NCI-H2107 (cell line): ENCODE measurements around the gene TRAPPC3.
A peak's percentile ranks its signal among the peaks of the same experiment; 100 is the strongest.
"Not testable (repeated sequence)": the region's sequence is repeated elsewhere in the genome, so short reads cannot be mapped to it uniquely, and the experiment has no call there.

Source experiments
- DNase-seq: peaks from one replicate; lab custom pipeline; 2025; lab: John Stamatoyannopoulos, UW

The TRAPPC3 gene

DNA sequence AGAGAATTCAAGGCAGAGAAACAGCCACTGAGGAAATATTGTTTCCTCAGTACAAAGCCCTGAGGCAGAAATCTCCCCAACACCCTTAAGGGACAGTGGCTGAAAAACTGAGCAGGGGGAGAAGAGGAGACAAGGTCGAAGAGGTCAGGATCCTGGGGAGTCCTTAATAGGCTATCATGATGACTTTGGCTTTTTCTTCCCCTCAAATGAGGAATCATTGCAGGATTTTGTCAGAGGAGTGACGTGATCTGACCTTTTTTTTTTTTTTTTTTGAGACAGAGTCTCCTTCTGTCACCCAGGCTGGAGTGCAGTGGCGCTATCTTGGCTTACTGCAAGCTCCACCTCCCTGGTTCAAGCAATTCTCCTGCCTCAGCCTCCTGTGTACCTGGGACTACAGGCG, 16.9 kb upstream of the TRAPPC3 start:
- no peak for DNase-seq

DNA sequence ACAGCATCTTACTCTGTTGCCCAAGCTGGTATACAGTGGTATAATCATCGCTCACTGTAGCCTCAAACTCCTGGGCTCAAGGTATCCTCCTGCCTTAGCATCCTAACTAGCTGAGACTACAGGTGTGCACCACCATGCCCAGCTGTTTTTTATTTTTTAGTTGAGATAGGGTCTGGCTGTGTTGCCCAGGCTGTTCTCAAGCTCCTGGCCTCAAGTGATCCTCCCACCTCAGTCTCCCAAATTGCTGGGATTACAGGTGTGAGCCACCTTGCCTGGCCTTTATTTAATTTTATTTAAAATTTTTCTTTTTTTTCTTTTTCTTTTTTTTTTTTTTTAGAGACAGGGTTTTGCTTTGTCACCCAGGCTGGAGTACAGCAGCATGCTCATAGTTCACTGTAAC, 15.9 kb upstream of the TRAPPC3 start:
- DNase-seq: no peak

DNA sequence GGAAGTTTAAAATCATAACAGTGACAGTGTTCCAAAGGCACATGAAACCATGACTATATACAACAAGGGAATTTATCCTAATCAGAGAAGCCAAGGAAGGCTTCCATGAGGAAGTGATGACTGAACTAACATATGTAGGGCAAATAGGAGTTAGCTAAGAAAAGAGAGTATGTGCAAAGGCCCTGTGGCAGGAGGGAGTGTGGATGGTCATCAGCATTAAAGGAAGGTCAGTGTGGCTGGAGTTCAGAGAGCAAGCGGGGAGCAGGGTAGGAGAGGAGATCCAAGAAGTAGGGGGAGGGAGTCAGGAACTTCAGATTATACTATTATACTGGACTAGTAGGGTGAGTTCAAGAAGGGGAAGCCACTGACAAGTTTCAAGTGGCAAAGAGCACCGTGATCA, 15.1 kb upstream of the TRAPPC3 start:
- no peak for DNase-seq

DNA sequence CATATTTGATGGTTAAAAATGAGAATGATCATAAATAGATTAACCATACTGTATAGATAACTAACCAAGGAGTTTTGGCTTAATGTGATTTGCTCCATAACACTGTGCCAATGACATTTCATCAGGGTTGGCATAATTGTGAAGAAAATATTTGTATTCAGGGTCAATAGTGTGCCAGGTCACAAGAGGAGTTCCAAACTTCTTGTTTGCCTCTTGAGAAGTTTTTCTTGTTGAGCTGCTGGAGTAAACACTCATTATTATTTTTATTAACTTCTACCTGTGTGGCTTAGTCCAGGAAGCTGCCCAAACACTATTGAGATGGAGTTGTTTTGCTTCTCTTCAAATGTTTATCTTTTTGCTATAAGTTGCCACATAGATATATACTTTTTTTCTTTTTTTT, 14.1 kb upstream of the TRAPPC3 start:
- DNase-seq: no peak

DNA sequence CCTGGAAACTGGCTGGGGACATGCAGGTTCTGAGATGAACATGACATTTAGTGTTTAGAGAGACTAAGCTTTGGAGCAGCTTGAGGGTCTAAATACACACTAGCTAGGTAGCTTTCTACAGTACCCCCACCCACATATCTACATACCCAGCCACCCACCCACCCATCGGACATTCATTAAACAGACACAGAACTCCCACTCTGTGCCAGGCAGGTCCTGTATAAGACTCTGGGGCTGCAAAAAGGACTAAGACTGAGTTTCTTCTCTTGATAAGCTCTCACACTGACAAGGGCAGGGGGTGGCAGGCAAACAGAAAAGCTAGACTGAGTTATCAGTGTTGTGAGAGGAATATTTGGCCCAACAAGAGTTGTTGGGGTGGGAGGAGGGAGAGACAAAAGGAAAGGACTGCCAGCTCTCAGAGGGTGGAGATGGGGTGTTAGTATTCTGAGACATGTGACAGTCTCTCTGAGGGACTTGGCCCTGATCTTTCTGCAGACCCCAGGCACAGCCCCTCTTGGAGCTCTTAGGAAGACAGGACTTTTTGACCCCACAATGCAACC, 13.5 kb upstream of the TRAPPC3 start:
- DNase-seq: no peak

DNA sequence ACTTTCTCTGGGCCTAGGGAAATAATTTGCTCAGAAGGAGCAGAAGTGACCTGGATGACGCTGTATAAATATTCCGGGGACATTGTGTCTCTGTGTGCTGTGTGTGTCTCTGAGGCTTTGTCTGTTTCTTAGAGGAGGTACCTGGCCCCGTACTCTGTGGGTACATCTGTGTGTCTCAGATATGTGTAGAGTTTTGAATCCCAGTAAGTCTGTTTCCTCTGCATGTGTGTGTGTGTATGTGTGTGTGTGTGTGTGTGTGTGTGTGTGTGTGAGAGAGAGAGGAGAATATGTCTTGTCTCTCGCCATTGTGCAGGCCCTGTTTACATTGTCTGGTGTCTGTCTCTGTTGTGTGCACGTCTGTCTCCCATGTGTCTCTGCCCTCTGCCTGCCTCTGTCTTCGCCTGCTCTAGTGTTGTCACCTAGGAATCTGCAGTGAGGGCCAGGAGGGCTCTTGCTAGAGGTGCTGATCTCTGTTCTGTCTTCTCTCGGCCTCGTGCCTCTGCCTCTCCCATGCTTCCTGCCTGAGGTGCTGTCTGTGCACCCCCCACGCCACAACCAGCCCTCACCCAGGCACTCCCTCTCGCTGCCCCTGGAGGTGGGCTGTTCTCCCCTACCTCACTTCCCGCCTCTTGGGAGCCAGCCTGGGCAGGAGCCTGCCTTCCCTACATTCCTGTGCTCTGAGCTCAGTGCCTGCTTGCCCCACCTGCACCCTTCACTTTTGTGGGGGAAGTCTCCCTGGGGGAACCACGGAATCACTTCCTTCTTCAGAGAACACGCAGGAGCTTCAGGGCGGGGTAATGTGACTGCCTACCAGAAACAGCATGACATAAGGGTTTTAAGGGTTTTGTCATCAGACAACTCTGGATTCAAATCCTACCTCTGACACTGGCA, 12.6 kb upstream of the TRAPPC3 start:
- DNase-seq: no peak

DNA sequence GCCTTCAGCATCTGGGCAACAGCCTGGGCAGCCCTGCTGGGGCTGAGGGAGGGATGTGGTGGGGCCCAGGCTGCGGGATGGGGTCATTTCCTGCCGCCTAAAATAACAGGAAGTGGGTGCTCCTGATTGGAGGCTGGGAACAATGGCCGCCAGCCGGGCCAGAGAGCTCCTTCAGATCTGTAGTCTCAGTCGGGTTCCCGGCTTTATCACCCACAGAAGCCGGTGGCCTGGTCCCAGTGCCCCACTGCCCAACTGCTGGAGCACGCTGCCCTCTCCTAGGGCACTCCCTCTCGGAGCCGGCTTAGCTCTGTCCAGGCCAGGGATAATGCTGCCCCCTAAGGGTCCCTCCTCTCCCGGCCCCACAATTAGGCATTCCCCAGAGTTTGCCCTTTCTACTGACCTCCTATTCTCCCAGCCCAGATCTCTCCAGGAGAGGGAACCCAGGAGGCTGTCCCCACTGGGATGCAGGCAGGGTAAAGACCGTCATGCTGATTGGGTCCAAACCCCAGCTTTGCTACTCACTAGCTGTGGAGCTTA, 11.7 kb upstream of the TRAPPC3 start:
- DNase-seq: no peak

DNA sequence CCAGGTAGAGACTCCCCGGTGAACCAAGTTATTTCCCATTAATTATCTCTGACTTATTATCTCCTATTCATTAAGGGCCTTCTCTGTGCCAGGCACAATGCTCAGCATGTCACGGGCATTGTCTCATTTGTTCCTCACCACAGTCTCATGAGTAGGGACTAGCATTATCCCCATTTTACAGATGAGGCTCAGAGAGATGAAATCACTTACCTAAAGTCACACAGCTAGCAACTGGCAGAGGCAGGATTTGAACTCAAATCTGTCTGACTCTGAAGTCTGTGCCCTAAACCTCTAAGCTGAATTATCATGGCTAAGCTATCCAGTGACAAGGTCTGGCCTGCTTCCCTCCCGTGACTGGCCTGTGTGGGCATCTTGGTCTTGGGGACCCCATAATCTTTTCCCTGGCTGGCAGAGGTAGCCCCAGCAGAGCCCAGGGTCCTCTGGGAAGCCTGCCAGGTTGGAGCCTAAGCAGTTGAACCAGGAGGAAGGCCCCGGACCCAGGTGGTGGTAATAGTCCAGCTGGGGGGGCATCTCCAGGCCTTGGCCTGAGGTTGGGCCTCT, 11.2 kb upstream of the TRAPPC3 start:
- DNase-seq: no peak

DNA sequence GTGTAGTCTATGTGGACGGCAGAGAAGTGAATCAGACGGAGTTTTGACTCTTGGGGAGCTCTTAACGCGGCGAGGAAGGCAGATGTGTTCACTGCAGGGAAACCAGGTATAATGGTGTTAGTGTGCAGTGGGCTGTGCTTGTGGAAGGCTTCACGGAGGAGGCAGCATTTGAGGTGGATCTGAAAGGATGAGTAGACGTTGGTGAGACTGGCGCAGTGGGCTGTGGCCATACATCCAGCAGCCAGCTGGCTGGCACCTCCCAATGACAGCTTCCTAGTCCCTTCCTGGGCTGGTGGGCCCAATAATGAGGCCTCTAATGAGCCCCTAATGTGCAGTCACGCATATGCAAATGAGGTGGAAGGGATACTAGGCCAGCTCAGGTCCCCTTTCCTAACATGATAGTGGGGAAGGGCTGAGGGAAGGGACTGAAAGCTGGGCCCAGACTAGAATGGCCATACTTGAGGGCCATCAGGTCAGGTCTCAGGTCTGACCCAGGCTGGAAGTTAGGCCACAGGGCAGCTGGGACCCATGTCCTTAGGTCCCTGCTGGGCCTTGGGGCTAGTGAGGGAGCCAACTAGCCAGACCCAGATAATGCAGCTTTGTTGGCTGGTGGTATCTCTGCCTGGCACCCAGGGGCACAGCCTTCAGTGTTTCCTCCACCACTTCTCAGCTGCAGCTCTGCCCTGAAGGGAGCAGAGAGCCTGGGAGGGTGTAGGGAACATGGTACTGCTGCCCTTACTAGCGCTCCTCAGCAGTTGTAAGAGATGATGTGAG, 10.5 kb upstream of the TRAPPC3 start:
- no peak for DNase-seq

DNA sequence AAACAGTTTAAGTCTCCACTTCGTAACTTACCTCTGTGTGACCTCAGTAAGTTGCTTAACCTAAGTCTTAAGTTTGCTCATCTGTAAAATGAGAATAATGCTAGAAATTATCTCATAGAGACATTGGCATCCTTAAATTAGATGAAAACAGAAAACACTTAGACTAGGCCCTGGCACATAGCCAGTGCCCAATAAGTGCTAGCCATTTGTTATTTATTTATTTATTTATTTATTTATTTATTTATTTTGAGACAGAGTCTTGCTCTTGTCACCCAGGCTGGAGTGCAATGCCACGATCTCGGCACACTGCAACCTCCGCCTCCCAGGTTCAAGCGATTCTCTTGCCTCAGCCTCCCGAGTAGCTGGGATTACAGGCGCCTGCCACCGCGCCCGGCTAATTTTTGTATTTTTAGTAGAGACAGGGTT, 9.6 kb upstream of the TRAPPC3 start:
- DNase-seq: not testable (repeated sequence)

DNA sequence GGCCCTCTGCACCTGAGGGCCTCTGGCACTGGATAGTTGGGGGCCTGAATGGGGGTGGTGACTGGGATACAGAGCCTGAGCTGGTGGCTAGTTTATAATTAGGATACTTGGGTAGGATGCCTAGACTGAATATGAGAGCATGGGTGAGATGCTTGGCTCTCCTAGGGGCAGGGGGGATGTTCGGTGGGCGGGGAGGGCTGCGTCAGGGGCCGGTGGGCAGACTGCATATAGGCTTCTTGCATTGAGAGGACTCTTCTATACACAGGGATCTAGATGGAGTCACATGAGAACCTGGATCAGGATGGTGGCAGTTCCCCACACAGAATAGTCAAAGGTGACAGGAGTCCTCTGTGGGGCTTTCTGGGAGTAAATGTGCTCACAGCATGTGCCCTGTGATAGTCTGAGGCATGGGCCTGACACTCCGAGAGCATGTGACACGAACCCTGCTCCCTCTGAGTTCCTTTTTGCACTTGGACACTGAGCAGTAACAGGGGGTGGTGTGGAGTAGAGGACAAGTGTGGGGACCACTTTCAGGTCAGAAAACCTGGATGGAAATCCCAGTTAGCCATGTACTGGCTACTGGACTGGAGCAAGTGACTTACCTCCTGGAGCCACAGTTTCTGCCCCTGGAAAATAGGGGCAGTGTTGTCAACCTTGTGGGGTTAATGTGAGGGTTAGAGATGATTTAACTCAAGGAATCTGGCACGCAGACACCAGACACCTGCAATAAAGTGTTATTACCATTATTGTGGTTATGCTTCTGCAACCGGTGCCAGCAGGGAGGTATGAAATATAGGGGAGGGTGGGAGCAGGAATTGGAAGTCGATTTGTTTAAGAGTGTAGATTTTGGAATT, 8.9 kb upstream of the TRAPPC3 start:
- DNase-seq: no peak

DNA sequence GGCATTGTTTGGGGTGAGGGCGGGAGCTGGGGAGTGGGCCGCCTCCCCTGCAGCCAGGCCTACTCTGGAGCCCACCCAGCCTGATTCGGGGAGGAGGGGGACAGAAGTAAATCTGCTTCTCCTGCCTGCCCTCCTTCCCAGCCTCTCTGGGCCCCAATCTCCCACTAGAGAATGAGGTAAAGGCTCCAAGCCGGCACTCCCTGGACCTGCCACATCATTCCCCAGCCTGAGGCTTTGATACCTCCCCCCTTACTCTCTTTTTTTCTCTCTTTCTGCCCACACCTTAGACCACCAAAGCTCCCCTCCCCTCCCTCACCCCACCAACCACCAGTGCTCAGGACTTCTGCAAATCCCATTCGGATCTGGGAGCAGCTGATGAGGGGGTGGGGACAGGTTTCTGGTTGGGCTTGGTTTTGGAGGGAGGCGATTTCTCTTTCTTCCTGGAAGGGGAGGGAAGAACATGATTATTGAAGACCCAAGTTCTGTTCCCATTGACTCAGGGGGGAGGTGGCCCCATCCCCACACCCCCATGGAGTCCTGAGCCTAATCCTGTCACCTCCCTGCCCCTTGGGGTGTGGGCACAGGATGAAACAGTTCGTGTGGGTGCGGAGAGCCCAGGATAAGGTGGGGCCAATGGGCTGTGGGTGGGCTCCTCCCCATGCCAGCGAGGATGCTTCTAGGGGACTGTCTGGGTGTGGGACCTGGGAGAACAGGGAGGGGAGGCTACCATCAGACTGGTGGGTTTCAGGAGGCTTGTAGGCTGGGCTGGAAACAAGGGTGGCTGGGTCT, 8.0 kb upstream of the TRAPPC3 start:
- no peak for DNase-seq

DNA sequence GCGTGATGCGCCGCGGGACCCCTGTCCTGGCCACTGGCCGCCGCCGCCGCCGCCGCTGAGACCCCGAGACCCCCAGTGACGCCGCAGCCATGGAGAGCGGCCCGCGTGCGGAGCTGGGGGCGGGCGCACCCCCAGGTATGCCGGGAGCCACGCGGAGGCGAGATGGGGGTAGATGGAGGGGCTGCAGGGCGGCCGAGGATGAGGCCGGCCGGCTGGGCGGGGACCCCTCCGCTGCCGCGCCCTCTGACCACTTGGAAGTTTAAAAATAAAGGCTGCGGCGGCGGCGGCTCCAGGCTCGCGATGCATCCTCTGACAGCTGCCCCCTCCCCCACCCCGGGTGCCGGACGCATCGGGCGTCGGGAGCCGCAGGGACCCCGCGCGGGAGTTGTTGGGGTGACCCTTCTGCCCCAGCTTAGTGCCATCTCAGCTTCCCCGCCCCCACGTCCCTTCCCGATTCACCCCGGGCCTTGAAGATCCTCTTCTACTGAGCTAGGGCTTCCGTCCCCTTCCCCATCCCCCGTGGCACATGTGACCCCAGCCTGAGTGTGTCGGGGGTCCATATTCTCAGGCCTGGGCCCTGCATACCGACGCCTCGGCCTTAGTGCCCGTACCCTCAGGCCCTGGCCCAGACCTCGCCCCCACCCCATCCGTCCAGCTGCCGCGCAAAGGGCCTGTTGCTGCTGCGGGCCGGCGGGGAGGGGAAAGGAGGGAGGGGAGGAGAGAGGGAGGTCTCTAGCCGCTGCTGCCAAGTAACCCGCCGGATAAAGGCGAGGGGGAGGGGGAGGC, 7.2 kb upstream of the TRAPPC3 start:
- DNase-seq: no peak

DNA sequence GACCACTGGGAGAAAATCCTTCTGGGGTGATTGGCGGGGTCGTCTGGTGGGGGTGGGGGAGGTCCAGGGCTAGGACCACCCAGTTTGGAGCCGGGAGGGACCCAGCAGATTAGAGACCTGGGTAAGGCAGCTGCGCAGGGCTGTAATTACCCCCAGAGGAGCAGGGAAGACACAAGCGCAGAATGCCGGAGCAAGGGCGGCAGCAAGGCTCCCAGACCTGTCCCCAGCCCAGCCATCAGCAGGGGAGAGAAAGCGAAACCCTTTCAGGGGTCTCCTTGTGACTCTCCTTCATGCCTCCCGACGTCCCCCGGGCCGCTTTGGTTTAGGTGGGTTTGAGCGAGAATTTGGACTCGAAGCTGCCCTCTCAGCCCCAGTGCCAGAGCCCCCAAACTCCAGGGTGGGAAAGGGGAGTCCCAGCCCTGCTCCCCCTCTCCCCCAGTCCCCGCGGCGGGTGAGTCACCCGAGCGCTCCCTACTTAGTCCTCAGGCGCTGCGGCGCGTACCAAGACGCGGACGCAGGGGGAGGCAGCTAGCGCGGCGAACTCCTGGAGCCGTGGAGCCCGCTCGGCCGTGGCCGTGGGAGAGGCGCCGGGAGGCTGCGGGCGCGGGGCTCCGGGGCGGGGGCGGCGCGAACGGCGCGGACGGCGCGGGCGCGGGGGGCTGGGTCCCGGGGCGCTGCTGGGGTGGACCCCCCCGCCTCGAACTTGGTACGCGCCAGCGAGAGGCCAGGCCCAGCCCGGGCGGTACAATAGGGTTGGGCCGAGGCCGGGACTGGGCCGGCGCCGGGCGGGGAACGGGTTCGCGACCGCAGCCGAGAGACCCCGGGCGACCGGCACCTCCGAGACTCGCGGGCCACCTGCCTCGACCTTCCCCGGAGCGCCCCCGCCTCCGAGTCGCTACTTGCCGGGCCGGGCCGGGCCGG, 6.4 kb upstream of the TRAPPC3 start, which contains the start of gene MAP7D1:
Gene MAP7D1 (plus strand): TSS at position 753 of the 921 bp plus-strand sequence. CDS start 258 bp downstream, outside the sequence.
- peak; percentile 62 for DNase-seq

DNA sequence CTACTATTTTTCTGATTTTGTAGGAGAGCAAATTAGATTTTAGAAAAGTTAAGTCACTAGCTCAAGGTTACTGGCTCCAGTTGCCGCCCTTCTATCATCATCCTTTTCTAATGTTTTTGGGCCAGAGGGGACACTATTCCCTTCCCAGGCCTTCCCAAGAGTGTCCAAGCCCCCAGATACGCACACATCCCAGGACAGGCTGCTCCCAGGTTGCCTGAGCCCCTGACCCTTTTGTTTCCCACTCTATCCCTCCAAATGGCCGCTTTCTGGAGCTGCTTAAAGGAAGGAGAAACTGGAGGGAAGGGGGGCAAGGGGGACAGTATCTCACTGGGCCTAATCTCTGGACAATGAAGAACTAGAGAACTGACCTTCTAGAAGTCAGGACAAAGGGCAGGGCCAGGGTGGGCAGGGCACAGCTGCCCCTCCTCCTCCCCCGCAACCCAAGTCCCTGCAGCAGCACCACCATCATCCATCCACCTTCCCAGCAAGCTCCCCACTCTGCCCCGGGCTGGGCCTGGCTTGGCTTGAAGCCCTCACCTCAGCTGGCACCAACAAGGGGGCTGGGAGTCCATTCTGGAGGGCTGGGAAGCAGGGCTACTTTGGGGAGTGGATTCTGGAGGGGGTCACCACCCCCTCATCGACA, 5.6 kb upstream of the TRAPPC3 start:
- no peak for DNase-seq

DNA sequence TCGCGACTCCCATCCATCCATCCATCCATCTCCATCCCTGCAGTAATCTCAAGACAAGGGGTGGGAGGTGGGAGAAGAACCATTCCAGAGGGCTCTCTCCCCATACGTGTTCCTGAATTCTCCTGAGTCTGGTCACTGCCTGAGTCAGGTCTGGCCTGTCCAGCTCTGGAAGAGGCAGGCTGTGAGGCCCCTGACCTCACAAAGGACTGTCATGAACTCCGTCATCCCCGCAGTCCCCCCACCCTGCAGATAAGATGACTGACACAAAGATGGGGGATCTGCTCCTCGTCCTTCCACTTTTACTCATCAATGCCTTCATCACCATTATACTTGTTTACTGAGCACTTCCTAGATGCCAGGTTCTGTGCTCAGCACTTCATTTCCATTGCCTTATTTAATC, 5.0 kb upstream of the TRAPPC3 start:
- DNase-seq: no peak

DNA sequence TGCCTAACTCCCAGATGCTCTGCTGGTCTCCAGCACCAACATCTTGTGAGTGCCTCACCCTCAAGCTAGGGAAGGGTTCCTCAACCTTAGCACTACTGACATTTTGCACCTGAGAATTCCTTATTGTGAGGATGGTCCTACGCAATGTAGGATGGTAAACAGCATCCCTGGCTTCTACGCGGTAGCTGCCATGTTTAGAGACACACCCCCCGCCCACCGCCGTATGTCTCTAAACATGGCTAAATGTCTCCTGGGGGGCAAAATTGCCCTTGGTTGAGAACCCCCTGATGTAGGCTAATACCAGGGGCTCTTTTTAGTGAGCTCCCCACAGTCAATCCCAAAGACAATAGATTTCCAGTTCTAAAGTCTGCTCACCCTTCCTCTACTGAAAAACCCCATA, 4.2 kb upstream of the TRAPPC3 start:
- no peak for DNase-seq

DNA sequence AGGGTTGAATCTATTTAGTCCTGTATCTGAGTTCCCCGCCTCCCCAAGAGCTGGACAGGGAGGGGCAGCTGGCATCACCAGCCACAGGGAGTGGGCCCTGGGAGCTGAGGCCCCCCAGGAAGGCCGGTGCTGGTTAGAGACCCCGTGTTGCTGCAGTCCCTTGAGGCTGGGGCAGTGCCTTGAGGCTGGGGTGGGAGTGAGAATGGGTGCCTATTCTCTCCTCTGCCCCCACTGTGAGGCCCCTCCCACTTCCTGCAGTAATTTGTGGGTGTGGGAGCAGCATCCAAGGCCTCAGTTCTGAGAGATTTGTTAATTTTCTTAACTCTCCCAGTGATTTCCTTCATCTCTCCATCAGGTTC, 2.5 kb upstream of the TRAPPC3 start:
- no peak for DNase-seq
